Measurements from ENCODE around the gene FBN2.
A peak's percentile ranks its signal among the peaks of the same experiment; 100 is the strongest.
"Not testable (repeated sequence)": the region's sequence is repeated elsewhere in the genome, so short reads cannot be mapped to it uniquely, and the experiment has no call there.

The FBN2 gene

GRCh38 chr5:128475693-128476092, 62.4 kb downstream of the FBN2 start:
- no peak for DNase-seq

DNA sequence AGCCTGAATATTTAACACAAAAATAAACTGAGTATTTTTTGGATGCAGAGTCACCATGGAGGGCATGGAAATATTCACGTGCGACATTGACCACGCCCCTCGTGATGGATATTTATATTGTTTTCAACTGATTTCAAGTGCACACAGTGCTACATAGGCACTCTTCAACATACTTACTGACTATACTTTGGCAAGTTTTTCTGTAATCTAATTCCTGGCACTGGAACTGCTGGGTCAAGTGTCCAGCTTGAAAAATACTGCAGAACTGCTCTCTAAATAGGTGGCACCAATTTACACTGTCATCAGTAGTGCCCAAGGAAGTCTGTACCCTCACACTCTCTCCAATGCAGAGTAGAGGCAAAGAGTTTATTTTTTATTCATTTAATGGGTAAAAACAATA, 65.1 kb downstream of the FBN2 start:
- DNase-seq, result no peak

GRCh38 chr5:128472036-128472435, 66.0 kb downstream of the FBN2 start:
- no peak for DNase-seq

- no peak for DNase-seq
These were observed 67.4 kb downstream of the FBN2 start for GRCh38 chr5:128470663-128471062.

- DNase-seq, result no peak
These were observed 68.1 kb downstream of the FBN2 start for GRCh38 chr5:128469912-128470311.

DNA sequence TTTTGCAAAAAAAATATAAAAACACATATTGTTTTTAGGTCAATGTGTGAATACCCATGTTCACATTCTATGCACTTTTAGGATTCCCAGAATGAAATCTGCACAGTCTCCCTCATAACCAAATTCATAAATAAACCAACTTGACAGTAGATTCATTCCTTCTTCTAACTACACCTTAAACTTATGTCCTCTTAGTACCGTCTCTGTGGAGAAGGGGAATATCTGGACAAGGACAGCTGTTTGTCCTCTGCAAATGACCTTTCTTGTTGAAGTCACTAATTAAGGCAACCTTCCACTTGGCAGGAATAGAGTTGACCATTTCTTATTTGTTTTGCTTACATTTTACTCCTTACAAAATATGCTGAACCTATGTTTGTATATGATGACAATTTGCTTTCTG, 71.1 kb downstream of the FBN2 start:
- no peak for DNase-seq

DNA sequence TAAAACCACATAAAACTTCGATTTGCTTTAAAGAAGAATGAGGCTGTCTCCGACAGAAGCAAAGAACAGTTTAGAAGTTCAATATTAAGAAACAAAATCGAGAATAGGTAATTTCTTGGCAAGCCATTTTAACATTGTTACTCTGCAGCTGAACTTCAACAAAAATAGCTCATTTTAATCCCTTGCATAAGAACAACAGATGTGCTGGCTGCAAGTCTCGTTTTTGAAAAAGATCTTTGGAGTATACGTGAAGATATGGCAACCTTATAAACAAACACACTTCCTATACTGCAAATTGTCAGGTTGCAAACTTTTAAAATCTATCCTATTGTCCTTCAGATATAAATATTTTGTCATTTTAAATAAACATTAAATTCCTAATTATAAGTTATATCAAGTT, 71.5 kb downstream of the FBN2 start:
- no peak for DNase-seq

GRCh38 chr5:128464596-128464995, 73.4 kb downstream of the FBN2 start:
- DNase-seq, result no peak

DNA sequence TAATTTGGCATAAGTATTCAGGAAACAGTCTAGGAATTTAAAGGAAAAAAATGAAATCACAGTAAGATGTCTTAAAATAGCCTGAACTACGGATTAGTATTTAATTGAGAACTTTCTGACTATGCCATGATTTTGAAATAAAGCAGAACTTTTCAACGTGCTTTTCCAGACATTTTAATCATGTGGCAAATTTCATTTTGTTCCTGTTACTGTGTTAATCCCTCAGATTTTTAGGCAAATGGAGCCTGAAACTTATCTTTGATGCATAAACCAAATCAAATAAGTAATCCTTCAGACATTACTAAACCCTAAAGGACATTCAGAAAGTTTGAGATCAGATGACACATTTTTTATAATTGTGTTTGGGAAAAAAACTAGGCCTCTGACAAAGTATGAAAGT, 75.7 kb downstream of the FBN2 start:
- no peak for DNase-seq

- DNase-seq, result not testable (repeated sequence)
These were observed 80.7 kb downstream of the FBN2 start for GRCh38 chr5:128457147-128457915.

DNA sequence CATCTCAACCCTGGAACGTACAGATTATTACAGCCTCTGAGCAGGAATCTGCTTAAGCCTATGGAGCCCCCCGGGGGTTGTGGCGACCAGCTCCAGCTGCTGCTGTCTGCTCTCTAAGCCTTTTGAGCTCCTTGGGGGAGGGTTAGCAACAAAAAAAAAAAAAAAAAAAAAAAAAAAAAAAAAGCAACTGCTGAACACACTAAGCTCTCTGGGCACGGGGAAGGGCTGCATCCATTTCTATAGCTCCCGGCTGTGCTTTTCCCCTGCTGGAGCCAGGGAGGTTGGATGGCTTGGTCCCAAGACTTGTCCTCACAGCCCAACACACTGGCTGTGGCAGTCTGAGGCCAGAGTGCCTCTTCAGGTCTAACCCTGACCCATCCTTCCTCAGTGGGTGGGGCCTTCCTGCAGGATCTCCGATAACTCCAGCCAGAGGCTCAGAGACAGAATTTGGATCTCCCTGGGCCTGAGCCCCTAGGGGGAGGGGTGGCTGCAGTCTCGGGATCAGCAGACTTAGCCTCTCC, 82.1 kb downstream of the FBN2 start:
- DNase-seq, result no peak

- DNase-seq, result no peak
These were observed 84.9 kb downstream of the FBN2 start for GRCh38 chr5:128453121-128453520.

DNA sequence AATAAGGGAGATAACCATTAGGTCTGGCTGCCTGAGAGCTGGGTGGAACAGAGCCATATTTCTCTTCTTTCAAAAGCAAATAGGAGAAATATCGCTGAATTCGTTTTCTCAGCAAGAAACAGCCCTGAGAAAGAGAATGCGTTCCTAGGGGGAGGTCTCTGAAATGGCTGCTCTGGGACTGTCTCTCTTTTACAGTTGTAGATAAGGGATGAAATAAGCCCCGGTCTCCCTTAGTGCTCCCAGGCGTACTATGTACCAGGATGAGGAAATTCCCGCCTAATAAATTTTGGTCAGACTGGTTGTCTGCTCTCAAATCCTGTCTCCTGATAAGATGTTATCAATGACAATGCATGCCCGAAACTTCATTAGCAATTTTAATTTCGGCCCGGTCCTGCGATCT, 90.8 kb downstream of the FBN2 start:
- DNase-seq, result not testable (repeated sequence)

DNA sequence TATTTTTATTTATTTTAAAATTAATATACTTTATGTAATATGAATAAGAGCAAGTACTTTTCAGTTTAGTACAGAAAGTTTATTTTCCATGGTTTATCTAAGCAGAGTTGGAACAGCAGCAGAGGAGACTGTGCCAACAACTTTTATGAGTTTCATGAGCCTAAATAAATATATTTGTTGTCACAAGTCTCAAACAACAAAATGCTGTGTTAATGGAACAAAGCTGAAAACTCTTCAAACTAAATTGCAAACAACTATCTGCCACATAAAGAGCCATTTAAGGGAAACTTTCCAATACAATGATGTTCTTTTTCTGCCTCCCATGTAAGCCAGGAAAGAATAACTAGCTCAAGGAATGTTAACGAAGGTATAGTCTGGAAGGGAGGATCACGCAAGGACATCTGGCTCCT, 96.1 kb downstream of the FBN2 start:
- DNase-seq, result no peak

DNA sequence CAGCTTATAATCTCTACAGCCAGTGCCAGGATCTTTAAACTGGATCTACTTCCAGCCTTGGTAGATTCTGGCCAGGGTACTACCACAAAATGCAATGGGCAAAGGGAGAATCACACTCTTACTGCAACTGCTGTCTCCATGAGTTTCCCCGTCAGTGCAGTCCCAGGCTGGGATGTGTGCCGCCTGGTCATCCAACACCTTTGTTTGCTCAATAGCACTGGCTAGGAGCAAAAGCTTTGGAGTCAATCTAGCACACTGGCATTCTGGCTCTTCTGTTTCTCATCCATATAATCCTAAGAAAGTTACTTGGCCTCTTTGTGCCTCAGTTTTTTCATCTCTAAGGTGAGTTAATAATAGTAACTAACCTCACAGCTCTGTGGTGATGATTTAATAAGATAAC, 96.9 kb downstream of the FBN2 start:
- no peak for DNase-seq

- peak; percentile 92 for DNase-seq
These were observed 101.3 kb downstream of the FBN2 start for GRCh38 chr5:128436749-128437188.

DNA sequence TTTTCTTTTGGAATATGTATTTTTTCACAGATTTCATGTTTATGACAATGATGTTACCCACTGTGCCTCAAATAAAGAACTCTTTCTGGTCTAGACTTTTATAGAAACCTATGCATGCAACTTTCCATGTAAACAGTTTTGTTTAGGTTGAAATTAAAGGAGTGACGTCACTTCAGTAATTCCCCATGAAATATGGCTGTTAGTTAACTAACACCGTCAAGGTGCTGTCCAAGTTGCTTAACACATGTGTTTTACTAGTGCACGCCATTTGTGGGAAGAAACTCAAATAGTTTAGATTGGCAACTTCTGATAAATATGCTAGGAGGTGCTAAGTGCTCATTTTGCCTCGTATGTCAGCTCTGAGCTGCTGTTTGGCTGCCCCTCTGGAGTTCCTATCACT, 102.2 kb downstream of the FBN2 start:
- no peak for DNase-seq

GRCh38 chr5:128434993-128435392, 103.1 kb downstream of the FBN2 start:
- DNase-seq, result no peak

DNA sequence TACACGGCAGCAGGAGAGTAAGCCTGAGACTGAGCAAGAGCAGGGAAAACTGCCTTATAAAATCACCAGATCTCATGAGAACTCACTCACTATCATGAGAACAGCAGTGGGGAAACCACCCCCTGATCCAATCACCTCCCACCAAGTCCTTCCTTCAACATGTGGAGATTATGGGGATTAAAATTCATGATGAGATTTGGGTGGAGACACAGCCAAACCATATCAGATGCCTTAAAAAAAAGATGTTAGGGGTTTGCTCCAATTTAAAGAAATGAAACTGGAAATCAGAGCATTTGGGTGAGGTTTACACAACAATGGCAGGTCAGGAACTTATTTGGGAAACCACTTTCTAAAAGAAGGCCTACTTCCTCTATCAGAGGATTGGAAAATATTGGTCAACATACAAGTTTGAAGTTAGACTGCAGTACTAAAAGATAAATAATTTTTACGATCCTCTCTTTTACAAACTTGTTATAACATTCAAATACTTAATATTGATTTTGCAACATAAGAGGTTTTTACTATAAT, 105.1 kb downstream of the FBN2 start:
- no peak for DNase-seq

GRCh38 chr5:128427921-128428320, 110.1 kb downstream of the FBN2 start:
- no peak for DNase-seq

DNA sequence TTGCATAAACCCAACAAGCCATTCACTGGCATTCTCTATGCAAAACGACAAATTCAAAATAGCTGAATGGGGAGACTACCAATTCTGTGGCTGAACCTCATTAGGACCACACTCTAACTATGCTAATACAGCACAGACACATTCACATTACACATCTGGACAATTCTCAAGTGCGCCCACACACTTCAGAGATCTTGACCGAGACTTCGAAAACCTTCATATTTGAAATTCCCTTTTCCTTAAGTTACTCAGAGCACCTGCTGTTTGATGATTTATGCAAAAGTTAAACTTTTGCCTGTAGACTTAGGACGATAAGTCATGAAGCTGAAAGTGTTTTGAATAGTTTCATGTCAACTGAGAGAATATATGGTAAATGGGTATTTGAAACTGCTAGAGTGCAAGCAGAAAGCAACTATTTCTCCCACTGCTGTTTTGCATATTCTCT, 111.9 kb downstream of the FBN2 start:
- DNase-seq, result no peak

GRCh38 chr5:128424646-128425045, 113.4 kb downstream of the FBN2 start:
- DNase-seq, result no peak

- DNase-seq, result no peak
These were observed 115.4 kb downstream of the FBN2 start for GRCh38 chr5:128422612-128423011.

- DNase-seq, result no peak
These were observed 123.6 kb downstream of the FBN2 start for GRCh38 chr5:128414469-128414868.

GRCh38 chr5:128413356-128413755, 124.7 kb downstream of the FBN2 start:
- DNase-seq, result no peak

Measured in kidney glomerular epithelial cell (primary cell).